Left hindlimb (tissue), 1 donor: ENCODE data around the gene NAGA.
"Not testable (repeated sequence)": the region's sequence is repeated elsewhere in the genome, so short reads cannot be mapped to it uniquely, and the experiment has no call there.

Experiments used
- DNase-seq: peaks from one replicate; pipeline ENCODE4 v3.0.0-alpha.2; 2018

Gene NAGA

GRCh38 chr22:42070517-42071422 is at the start of gene NAGA:
Gene NAGA, minus strand, starts transcription at chr22:42070812. Its CDS starts 515 bp downstream, at chr22:42070297.
- DNase-seq = peak; percentile 97

- DNase-seq = no peak
Measured at GRCh38 chr22:42116848-42117424, 46.3 kb upstream of the NAGA start.

GRCh38 chr22:42115420-42115830 is 44.8 kb upstream of the NAGA start:
- not testable (repeated sequence) for DNase-seq

- DNase-seq = no peak
Measured at GRCh38 chr22:42114721-42115120, 44.1 kb upstream of the NAGA start.

- not testable (repeated sequence) for DNase-seq
Measured at GRCh38 chr22:42112793-42113192, 42.2 kb upstream of the NAGA start.

- no peak for DNase-seq
Measured at GRCh38 chr22:42111798-42112197, 41.2 kb upstream of the NAGA start.

GRCh38 chr22:42108848-42109247 is 38.2 kb upstream of the NAGA start:
- no peak for DNase-seq

- DNase-seq = not testable (repeated sequence)
Measured at GRCh38 chr22:42104332-42104860, 33.8 kb upstream of the NAGA start.

- no peak for DNase-seq
Measured at GRCh38 chr22:42101199-42101598, 30.6 kb upstream of the NAGA start.

GRCh38 chr22:42091455-42091782 is 20.8 kb upstream of the NAGA start:
- DNase-seq = no peak

- DNase-seq = peak; percentile 99
Measured at GRCh38 chr22:42090596-42091454, 20.2 kb upstream of the NAGA start, which contains the start of gene NDUFA6. Gene NDUFA6, minus strand, starts transcription at chr22:42090772. Its CDS starts 28 bp downstream, at chr22:42090744.

GRCh38 chr22:42086051-42086450 is 15.4 kb upstream of the NAGA start:
- DNase-seq = no peak

- no peak for DNase-seq
Measured at GRCh38 chr22:42084874-42085273, 14.3 kb upstream of the NAGA start.

- DNase-seq = no peak
Measured at GRCh38 chr22:42083119-42083518, 12.5 kb upstream of the NAGA start.

GRCh38 chr22:42080287-42080686 is 9.7 kb upstream of the NAGA start:
- no peak for DNase-seq

GRCh38 chr22:42079319-42080251 is 9.0 kb upstream of the NAGA start, which contains the start of gene SMDT1:
Gene SMDT1, plus strand, starts transcription at chr22:42079700. Its CDS starts 69 bp downstream, at chr22:42079769.
- DNase-seq = peak; percentile 99

- DNase-seq = no peak
Measured at GRCh38 chr22:42078469-42079318, 8.1 kb upstream of the NAGA start.

- no peak for DNase-seq
Measured at GRCh38 chr22:42077486-42078125, 7.0 kb upstream of the NAGA start.

- no peak for DNase-seq
Measured at GRCh38 chr22:42076764-42077485, 6.3 kb upstream of the NAGA start.
